ENCODE measurements around the gene COA8.

Gene COA8

GRCh38 chr14:103537175-103537990, 25.4 kb upstream of the COA8 start:
- no peak for DNase-seq

DNA sequence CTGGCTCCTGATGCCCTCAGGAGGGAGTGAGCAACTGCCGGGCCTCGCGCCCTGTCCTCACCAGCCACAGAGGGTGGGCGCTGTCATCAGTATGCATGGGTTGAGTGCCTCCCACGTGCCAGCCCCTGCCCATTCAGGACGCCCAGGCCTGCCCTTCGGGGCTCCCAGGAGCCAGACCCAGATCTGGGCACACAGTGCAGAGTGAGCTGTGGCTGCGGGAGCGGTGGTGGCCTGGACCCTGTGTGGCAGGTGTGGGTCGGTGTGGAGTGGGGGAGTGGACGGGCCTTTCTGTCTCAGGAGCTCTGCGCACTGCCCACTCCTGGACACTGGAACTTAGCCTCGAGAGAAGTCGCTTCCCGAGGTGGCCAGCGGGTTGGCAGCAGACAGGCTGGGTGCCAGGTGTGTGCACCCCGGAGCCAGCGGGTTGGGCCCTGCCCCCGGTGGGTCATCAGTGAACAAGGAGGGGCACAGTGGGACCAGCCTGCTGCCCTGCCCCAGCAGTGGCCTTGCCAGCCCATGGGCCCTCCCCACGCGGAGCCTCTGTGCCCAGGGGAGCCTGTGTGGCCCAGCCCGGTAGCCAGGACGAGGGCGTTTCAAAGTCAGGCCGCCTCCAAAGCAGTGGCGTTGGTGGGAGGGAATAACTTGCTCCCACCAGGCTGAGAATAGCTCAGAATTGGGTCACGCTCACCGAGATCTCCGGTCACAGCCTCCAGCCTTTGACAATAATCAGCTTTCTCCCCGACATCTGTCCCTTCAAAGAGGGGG, 24.3 kb upstream of the COA8 start:
- no peak for DNase-seq

DNA sequence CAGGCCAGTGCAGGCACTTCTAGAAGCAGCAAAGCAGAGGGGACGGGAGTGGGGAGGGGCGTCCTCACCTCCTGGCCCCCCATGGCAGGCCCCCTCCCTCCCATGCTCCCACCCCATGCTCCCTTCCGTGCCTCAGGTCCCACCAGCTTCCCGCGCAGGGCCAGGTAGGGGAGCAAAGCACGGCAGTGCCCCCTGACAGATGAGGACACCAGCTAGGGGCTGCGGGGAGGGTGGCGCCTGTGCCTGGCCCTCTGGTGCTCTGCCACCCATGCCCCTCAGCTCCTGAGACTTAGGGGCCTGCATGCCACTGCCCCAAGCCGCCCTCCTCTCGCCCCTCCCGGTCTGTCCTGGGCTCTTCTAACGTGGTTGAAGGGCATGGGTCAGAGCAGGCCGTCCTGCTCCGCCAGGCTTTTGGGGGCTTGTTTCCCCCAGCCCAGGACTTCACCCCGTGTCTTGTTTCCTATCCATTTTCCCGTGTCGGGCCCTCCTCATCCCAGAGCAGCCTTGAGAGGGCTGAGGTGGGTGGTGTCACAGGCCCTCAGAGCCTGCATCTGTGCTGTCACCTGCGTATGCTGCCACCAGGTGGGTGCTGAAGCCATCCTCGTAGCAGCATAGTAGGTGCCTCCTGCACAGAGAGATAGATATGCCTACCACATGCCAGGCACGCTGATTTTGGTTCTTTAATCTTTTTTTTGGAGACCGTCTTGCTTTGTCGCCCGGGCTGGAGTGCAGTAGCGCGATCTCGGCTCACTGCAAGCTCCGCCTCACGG, 23.5 kb upstream of the COA8 start:
- no peak for DNase-seq

- DNase-seq = no peak
Measured at GRCh38 chr14:103540821-103541708, 21.7 kb upstream of the COA8 start.

- DNase-seq = no peak
Measured at GRCh38 chr14:103541709-103542604, 20.8 kb upstream of the COA8 start.

DNA sequence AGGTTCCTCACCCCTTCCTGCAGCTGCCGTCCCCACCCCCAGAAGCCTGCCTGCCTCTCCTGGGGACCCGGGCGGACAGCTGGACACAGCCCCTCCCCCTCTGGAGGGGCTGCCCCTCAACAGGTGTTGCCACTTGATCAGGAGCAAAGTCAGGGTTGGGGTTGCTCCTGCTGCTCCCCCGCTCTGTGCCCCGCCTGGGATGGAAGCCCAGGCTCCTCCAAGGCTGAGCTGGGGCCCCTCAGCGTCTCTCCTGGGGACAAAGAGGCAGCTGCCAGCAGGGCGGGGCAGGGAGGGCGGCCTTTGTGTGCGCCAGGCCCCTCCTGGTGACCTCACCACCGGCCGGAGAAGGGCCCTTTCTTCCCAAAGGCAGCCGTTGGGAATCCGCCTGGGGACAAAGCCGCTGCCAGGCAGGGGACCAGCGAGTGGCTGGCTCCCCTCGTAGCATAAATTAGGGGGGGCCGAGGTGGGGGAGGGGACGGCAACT, 20.1 kb upstream of the COA8 start:
- DNase-seq = peak; percentile 78

- DNase-seq = peak; percentile 62
Measured at GRCh38 chr14:103543140-103543539, 19.6 kb upstream of the COA8 start.

GRCh38 chr14:103543721-103544387, 18.9 kb upstream of the COA8 start:
- DNase-seq = no peak

GRCh38 chr14:103544388-103545218, 18.2 kb upstream of the COA8 start:
- peak; percentile 43 for DNase-seq

DNA sequence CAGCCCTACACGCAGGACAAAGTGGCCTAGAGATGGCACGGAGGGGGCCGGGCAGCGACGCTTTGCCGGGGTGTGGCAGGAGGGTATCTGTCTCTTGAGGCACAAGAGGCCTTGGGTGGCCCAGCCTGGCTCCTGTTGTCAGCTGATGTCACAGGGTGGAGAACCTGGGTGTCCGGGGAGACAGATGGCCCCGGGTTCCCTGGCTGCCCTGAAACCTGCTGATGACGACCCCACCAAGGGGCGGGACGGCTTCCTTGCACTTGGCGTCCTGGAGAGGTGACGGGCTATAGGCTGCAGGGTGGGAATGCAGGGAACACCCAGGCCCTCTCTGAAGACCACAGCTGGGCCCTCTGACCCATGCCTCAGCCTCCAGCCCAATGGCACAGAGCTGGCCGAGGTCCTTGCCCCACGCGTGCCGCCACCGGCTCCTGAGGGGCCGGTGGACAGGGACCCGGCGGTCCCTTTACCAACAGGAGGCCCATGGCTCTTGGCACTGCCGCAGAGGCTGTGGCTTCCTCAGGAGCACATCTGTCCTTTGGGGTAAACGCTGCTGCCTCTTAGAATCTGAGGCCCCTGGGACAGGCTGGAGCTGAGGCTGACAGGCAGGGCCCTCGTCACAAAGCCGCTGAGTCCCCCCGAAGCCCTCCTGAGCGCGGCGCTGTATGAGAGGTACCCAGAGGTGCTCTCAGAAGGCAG, 17.4 kb upstream of the COA8 start:
- no peak for DNase-seq

DNA sequence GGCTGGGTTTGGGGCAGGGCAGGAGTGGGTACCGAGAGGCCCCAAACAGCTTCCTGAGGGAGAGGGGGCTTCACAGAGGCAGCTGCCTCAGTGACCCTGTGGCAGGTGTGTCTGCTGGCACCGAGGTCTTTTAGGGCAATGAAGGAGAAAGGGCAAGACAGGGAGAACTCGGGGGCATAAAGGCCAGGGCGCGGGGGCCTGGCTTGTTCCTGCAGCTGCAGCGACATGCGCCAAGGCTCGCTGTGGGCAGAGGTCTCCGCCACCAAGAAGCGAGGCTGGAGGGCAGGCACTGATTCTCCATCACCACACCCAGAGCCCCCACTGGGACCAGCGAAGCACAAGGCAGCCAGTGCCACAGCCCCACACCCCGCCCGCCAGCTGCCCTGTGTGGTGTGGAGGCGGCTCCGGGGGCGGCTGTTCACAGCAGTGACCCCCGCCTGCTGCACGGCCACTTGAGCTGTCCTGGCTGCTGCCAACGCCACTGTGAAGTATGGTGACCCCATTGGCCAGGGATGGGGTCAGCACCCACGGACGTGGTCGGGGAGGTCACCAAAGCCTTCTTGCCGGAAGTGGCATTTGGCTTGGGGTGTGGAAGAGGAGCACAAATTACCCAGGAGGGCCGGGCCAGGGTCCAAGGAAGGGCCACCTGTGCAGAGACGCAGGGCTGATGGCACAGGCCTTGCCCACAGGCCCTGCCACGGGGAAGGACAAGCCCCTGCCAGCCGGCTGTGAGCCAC, 16.7 kb upstream of the COA8 start:
- no peak for DNase-seq

DNA sequence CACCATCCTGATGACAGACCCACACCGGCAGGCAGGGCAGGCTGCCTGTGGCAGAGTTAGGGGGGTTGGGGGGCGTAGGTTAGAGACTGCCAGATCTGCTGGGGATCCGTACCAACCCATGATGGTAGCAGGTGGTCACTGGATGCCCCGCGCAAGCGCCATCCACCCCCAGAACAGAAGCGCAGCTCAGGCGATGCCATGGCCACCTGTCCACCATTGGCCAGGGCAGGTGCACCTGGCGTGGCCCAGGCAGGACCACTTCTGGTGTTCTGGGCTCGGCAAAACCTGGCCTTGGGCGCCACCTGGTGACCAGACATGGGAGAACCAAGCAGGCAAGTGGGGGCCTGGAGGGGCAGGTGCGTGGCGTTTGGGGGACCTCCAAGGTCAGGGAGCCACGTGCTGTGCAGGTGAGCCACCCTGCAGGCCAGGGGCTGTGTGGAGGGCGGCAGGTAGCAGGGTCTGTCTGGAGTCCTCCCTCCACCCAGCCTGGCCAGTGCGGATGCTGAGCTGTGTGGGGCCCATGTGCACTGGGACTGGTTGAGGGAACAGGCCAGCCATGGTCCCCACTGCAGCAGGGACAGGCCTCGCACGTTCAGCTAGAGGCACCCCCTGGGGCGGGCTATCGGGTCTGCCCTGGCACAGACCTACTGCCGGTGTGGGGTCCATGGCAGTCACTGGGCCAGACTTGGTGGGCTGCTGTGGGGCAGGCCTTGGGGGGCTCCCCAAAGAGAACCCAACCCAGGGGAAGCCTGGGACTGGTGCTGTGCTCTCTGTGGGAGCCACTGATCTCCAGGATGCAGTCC, 15.9 kb upstream of the COA8 start:
- DNase-seq = peak; percentile 51

- DNase-seq = no peak
Measured at GRCh38 chr14:103547455-103547940, 15.3 kb upstream of the COA8 start.

GRCh38 chr14:103547941-103548462, 14.8 kb upstream of the COA8 start:
- DNase-seq = no peak

GRCh38 chr14:103548463-103549351, 14.1 kb upstream of the COA8 start:
- no peak for DNase-seq

Measured in NCI-H1436 (cell line).